Naive thymus-derived CD4-positive, alpha-beta T cell (primary cell): Measurements from ENCODE around the gene KCNS3. TPM values are rescaled to one million over a fixed set of nuclear protein-coding genes. Genes with fewer than 3 reads are reported as not detected.

Source experiments
- ATAC-seq: fragments of 150-1000 bp; cut with Tn5 transposase; 2 replicates; pipeline ENCODE4 v1.10.0; 2021; ENCODE audit warnings: mild to moderate bottlenecking, moderate library complexity
- CTCF ChIA-PET: fragments of 350-600 bp; sonication (Branson Sonifier 250); formaldehyde crosslinking; loops from one replicate; lab custom pipeline; 2021; ENCODE audit warnings: antibody characterized with exemption; lab: Charles Lee
- POLR2A ChIA-PET: fragments of 350-600 bp; sonication (Branson Sonifier 250); formaldehyde crosslinking; loops from one replicate; lab custom pipeline; 2021; ENCODE audit warnings: antibody characterized with exemption, inconsistent platforms; lab: Charles Lee
- DNase-seq, 9 donors: peaks; one replicate each; pipeline versions ENCODE4 v3.0.0 to v3.0.0-alpha.2; 2020 to 2022; ENCODE audit warnings: mixed read lengths in 1 of 9
- H3K27ac ChIP-seq: one replicate; pipeline ENCODE4 v1.7.0; 2013; ENCODE audit warnings: mild to moderate bottlenecking, low read depth, low read length, moderate library complexity
- H3K27me3 ChIP-seq, 2 donors: one replicate each; pipeline ENCODE4 v1.7.0; 2013; ENCODE audit warnings: low read length in 2 of 2, mild to moderate bottlenecking in 2 of 2, moderate library complexity in 2 of 2; ENCODE audit not compliant: control insufficient read depth in 2 of 2, insufficient read depth in 2 of 2
- H3K36me3 ChIP-seq, 3 experiments: 1 replicate in 2 of 3; 2 replicates in 1 of 3; pipeline ENCODE4 v1.7.0; 2013; ENCODE audit warnings: low read length in 3 of 3, mild to moderate bottlenecking in 3 of 3, moderate library complexity in 1 of 3; ENCODE audit not compliant: insufficient read depth in 3 of 3, control insufficient read depth in 2 of 3
- H3K4me1 ChIP-seq, 2 donors: one replicate each; pipeline ENCODE4 v1.7.0; 2013; ENCODE audit warnings: low read length in 2 of 2, mild to moderate bottlenecking in 2 of 2, moderate library complexity in 1 of 2; ENCODE audit not compliant: control insufficient read depth in 2 of 2, insufficient read depth in 2 of 2
- H3K4me3 ChIP-seq: 2 replicates; pipeline ENCODE4 v1.7.0; 2013; ENCODE audit warnings: mild to moderate bottlenecking, low read length
- H3K9me3 ChIP-seq, 3 experiments: 1 replicate in 2 of 3; 2 replicates in 1 of 3; pipeline ENCODE4 v1.7.0; 2013; ENCODE audit warnings: low read length in 3 of 3; ENCODE audit not compliant: control insufficient read depth in 2 of 3
- H3K27ac Mint-ChIP-seq, 9 donors: one replicate each; pipeline ENCODE4 v1.8.0; 2020 to 2022; ENCODE audit warnings: mixed read lengths in 9 of 9, mild to moderate bottlenecking in 8 of 9, moderate library complexity in 5 of 9, inconsistent platforms in 2 of 9
- H3K27me3 Mint-ChIP-seq, 5 donors: one replicate each; pipeline ENCODE4 v1.8.0; 2021 to 2022; ENCODE audit warnings: mixed read lengths in 5 of 5, mild to moderate bottlenecking in 1 of 5
- H3K36me3 Mint-ChIP-seq, 5 donors: one replicate each; pipeline ENCODE4 v1.8.0; 2020 to 2022; ENCODE audit warnings: mixed read lengths in 5 of 5, mild to moderate bottlenecking in 3 of 5, inconsistent platforms in 1 of 5
- H3K4me1 Mint-ChIP-seq, 7 donors: one replicate each; pipeline ENCODE4 v1.8.0; 2020 to 2022; ENCODE audit warnings: mixed read lengths in 7 of 7, mild to moderate bottlenecking in 3 of 7, inconsistent platforms in 1 of 7
- H3K4me3 Mint-ChIP-seq, 10 donors: one replicate each; pipeline ENCODE4 v1.8.0; 2020 to 2022; ENCODE audit warnings: mild to moderate bottlenecking in 10 of 10, mixed read lengths in 10 of 10, moderate library complexity in 6 of 10, inconsistent platforms in 2 of 10
- H3K9me3 Mint-ChIP-seq, 11 donors: one replicate each; pipeline ENCODE4 v1.8.0; 2020 to 2022; ENCODE audit warnings: mixed read lengths in 11 of 11, mild to moderate bottlenecking in 4 of 11, inconsistent platforms in 1 of 11, moderate library complexity in 1 of 11
- intact Hi-C, 2 donors: fragments of 100-400 bp; cut with micrococcal nuclease; formaldehyde crosslinking; loops; one replicate each; pipeline ENCODE4 v1.15.1; 2023
- polyA plus RNA-seq, 2 donors: library from polyadenylated mRNA; unstranded; fragments of 300-500 nt; fragmentation: Illumina TruSeq; gene quantifications; one replicate each; pipeline ENCODE4 v1.2.3, GENCODE V29; 2021
- total RNA-seq, 6 experiments: library from RNA in 5 of 6; stranded (reverse) in 5 of 6; gene quantifications; 1 replicate in 5 of 6; 2 replicates in 1 of 6; pipeline ENCODE4 v1.2.3 and lab custom pipeline; 2021 to 2026

The KCNS3 gene
- total and polyA plus RNA-seq, 7 experiments from 2014 or later = not detected

DNA sequence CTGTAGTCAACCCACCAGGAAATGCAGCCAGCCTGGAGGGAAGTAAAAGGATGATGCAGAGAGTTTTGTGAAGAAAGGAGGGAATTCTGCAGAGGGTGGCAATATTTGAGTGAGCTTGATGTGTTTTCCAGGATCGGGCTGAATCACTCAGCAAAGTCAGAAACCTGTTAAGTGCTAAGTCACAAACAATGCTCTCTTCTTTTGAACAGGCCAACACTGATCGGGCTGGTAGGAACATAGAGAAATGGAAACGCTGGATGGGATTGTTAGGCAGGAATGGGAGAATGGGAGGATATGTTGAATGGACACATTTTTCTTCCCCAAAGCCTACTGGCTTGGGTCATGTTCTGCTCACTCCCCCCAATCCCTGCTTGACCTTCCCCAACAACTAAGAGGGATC, 36.6 kb downstream of the KCNS3 start:
- H3K4me1 Mint-ChIP-seq = no peaks in the 10 kb centered on the region

DNA sequence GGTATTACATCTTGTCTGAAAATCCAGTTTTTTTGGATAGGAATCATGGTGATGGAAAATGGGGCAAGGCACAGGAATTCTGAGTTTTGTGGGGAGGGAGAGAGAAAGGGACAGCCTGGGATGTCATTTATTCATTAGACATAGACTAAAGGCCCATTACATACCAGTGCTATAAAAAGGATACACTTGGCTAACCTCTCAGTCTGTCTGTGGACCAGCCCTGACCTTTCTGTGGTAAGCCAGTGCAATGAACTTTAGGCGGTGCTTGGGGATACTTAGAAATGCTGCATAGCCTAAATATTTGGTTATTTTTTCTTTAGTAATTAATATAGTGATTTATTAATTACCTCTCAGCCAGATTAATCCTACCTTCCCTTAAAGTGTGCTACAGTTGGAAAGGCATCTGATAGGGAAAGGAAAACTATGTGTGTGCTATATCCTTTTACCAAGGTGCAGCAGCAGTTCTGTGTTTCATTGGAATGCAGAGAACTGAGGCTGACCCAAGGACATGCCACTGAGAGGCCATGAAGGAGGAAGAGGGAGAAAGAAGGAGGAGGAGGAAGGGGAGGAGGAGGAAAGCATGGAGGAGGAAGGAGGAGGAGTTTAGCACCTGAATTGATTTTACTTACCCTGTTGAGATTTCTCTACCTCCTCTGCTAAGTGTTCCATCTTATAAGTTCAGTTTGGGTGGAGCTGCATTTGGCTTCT, 37.5 kb downstream of the KCNS3 start:
- CTCF ChIA-PET = no interaction called here
- ATAC-seq (no peak), DNase-seq (no peak)
- Mint-ChIP-seq H3K9me3 (peaks cover 0 to 2% (median 0%) of the 10 kb centered on the region in 11 donors), H3K36me3 (no peaks in the 10 kb centered on the region), H3K4me3 (no peak overlapping the region), H3K27ac (no peak overlapping the region), H3K4me1 (no peaks in the 10 kb centered on the region), H3K27me3 (peaks cover 4 to 31% (median 19%) of the 10 kb centered on the region in 5 donors)
- H3K27ac ChIP-seq = no peak overlapping the region
- H3K4me1 ChIP-seq = no peaks in the 10 kb centered on the region
- no peak overlapping the region for H3K4me3 ChIP-seq
- H3K27me3 ChIP-seq = peaks cover 0 to 3% of the 10 kb centered on the region in 2 donors
- no peaks in the 10 kb centered on the region for H3K9me3 ChIP-seq
- intact Hi-C loops = no loop called here
- no peaks in the 10 kb centered on the region for H3K36me3 ChIP-seq
- POLR2A ChIA-PET = no interaction called here

More for the DNA sequence above, 36.6 kb downstream of the KCNS3 start:
- Histone ChIP-seq H3K36me3 (no peaks in the 10 kb centered on the region), H3K4me3 (no peak overlapping the region), H3K27me3 (peaks cover 0 to 3% of the 10 kb centered on the region in 2 donors), H3K9me3 (no peaks in the 10 kb centered on the region), H3K27ac (no peak overlapping the region), H3K4me1 (no peaks in the 10 kb centered on the region)
- Mint-ChIP-seq H3K9me3 (peaks cover 0 to 4% (median 0%) of the 10 kb centered on the region in 11 donors), H3K27me3 (peaks cover 4 to 31% (median 22%) of the 10 kb centered on the region in 5 donors), H3K27ac (no peak overlapping the region), H3K4me3 (no peak overlapping the region), H3K36me3 (no peaks in the 10 kb centered on the region)
- POLR2A ChIA-PET = no interaction called here
- intact Hi-C loops = no loop called here
- no peak for DNase-seq
- ATAC-seq = no peak
- CTCF ChIA-PET = no interaction called here

DNA sequence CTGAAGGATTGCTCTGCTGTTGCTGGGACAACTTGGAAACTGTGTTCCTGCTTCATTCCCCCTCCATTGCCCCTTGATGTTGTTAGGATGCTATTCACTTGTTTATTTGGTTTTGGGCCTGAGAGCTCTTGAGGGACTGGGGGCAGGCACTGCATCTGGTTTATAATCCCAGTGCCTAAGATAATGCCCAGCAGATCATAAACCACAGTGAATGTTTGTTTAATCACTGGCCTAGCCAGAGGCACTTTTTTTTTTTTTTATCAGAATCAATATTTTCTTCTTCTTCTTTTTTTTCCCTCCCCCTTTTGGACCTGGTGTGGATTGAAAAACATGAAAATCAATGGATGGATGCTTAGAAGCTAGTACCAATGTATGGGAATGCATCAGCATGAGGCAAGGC, 38.1 kb downstream of the KCNS3 start:
- POLR2A ChIA-PET = no interaction called here
- Mint-ChIP-seq H3K27ac (no peak overlapping the region), H3K4me3 (no peak overlapping the region), H3K4me1 (no peaks in the 10 kb centered on the region), H3K9me3 (no peaks in the 10 kb centered on the region), H3K27me3 (peaks cover 4 to 31% (median 17%) of the 10 kb centered on the region in 5 donors), H3K36me3 (no peaks in the 10 kb centered on the region)
- DNase-seq (no peak), ATAC-seq (no peak)
- Histone ChIP-seq H3K9me3 (no peaks in the 10 kb centered on the region), H3K4me3 (no peak overlapping the region), H3K4me1 (no peaks in the 10 kb centered on the region), H3K27ac (no peak overlapping the region), H3K27me3 (peaks cover 0 to 3% of the 10 kb centered on the region in 2 donors), H3K36me3 (no peaks in the 10 kb centered on the region)
- CTCF ChIA-PET = no interaction called here
- intact Hi-C loops = no loop called here

DNA sequence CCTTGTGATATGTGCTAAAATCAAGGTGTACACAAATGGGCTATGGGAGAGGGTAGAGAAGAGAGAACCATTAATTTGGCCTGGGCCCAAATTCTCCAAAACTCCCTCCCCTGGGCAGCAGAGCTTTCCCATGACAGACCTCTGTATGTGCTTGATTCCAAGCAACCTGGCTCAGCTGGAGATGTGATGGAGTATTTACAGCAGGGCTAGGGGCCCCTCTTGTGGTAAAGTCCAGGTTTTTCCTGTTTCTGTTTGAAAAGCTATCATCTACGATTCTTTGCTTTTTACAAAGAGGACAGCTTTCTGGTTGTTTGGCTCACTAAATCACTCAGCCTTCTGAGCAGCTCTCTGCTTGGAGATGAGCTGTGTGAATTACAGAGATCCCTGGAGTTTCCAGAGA, 40.3 kb downstream of the KCNS3 start:
- Histone ChIP-seq H3K9me3 (no peaks in the 10 kb centered on the region), H3K36me3 (no peaks in the 10 kb centered on the region), H3K27me3 (no peaks in the 10 kb centered on the region), H3K27ac (no peak overlapping the region), H3K4me3 (no peak overlapping the region), H3K4me1 (no peaks in the 10 kb centered on the region)
- Mint-ChIP-seq H3K27ac (no peak overlapping the region), H3K27me3 (peaks cover 0 to 15% (median 7%) of the 10 kb centered on the region in 5 donors), H3K4me1 (no peaks in the 10 kb centered on the region), H3K36me3 (no peaks in the 10 kb centered on the region), H3K9me3 (no peaks in the 10 kb centered on the region), H3K4me3 (no peak overlapping the region)
- ChIA-PET POLR2A (no interaction called here), CTCF (no interaction called here)
- no peak for ATAC-seq
- intact Hi-C loops = loop anchor here in 1 of 2 donors (2.0 kb wide), 1 partner anchor 200 kb away; no protein-coding TSS in a partner anchor
- DNase-seq = no peak

DNA sequence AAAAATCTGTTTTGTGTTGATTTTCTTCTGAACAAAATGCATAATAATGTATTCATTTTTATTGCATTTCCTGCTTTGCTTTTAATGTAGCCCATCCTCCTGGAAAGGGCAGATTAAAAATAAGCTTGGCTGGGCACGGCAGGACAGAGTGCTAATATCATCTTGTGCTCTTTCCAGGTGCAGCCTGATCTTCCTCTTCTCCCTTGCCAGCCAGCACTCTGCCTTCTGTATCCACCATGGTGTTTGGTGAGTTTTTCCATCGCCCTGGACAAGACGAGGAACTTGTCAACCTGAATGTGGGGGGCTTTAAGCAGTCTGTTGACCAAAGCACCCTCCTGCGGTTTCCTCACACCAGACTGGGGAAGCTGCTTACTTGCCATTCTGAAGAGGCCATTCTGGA, 52.3 kb downstream of the KCNS3 start:
- CTCF ChIA-PET = no interaction called here
- Mint-ChIP-seq H3K27ac (no peak overlapping the region), H3K4me3 (no peak overlapping the region), H3K4me1 (no peaks in the 10 kb centered on the region), H3K36me3 (peaks cover 0 to 3% (median 0%) of the 10 kb centered on the region in 5 donors), H3K27me3 (peaks cover 0 to 37% (median 9%) of the 10 kb centered on the region in 5 donors), H3K9me3 (peaks cover 0 to 14% (median 5%) of the 10 kb centered on the region in 11 donors)
- H3K27ac ChIP-seq = no peak overlapping the region
- H3K36me3 ChIP-seq = no peaks in the 10 kb centered on the region
- no peaks in the 10 kb centered on the region for H3K9me3 ChIP-seq
- intact Hi-C loops = no loop called here
- H3K4me3 ChIP-seq = no peak overlapping the region
- ATAC-seq (no peak), DNase-seq (no peak)
- H3K27me3 ChIP-seq = no peaks in the 10 kb centered on the region
- no peaks in the 10 kb centered on the region for H3K4me1 ChIP-seq
- POLR2A ChIA-PET = no interaction called here

DNA sequence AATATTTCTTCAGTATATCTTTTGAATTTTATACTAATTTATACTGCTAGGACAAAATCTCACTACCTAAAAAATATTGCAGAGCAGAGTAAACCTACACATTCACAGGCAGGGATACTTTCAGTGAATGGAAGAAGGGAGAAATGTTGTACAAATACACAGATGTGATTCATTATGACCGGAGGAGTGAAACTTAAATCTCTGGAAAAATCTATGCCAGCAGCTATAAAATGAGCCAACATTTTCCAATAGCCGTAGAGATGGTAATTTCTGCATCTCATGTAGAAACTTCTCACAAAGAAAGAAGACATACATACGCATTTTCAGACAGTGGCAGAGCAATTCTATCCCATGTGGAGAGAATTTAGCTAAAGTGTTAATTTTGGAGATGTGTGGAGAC, 54.8 kb downstream of the KCNS3 start:
- Mint-ChIP-seq H3K27ac (no peak overlapping the region), H3K9me3 (peaks cover 0 to 9% (median under 1%) of the 10 kb centered on the region in 11 donors), H3K27me3 (peaks cover 0 to 40% (median 14%) of the 10 kb centered on the region in 5 donors), H3K36me3 (peaks cover 0 to 3% (median 0%) of the 10 kb centered on the region in 5 donors), H3K4me3 (no peak overlapping the region), H3K4me1 (no peaks in the 10 kb centered on the region)
- ChIA-PET POLR2A (no interaction called here), CTCF (no interaction called here)
- Histone ChIP-seq H3K9me3 (no peaks in the 10 kb centered on the region), H3K4me3 (no peak overlapping the region), H3K27ac (no peak overlapping the region), H3K4me1 (no peaks in the 10 kb centered on the region), H3K27me3 (no peaks in the 10 kb centered on the region), H3K36me3 (no peaks in the 10 kb centered on the region)
- DNase-seq (no peak), ATAC-seq (no peak)
- intact Hi-C loops = no loop called here

DNA sequence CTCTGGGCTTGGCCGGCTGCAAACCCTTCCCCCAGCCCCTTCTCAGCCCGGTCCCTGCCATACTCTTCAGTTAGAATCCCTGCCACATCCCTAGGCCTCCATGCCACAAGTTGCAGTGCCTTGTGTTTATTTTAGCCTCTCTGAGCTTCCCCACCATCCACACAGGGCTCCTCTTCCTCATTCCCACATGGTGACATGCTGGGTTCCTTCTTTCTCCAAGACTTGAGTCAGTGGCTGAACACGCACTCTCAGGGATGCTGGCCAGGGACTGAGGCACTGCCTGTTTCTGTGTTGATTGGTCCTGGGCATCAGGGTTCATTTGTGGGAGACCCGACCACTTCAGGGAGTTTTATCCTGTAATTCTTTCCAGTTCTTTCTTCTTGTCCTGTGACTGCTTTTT, 56.3 kb downstream of the KCNS3 start:
- Histone ChIP-seq H3K4me3 (no peak overlapping the region), H3K27ac (no peak overlapping the region), H3K36me3 (no peaks in the 10 kb centered on the region), H3K9me3 (no peaks in the 10 kb centered on the region), H3K27me3 (no peaks in the 10 kb centered on the region), H3K4me1 (no peaks in the 10 kb centered on the region)
- CTCF ChIA-PET = no interaction called here
- no peaks in the 10 kb centered on the region for H3K4me1 Mint-ChIP-seq
- no peak for DNase-seq
- ATAC-seq = no peak
- peaks cover 0 to 18% (median 3%) of the 10 kb centered on the region in 11 donors for H3K9me3 Mint-ChIP-seq
- H3K27me3 Mint-ChIP-seq = peaks cover 0 to 38% (median 14%) of the 10 kb centered on the region in 5 donors
- peaks cover 0 to 3% (median 0%) of the 10 kb centered on the region in 5 donors for H3K36me3 Mint-ChIP-seq
- H3K4me3 Mint-ChIP-seq = no peak overlapping the region
- H3K27ac Mint-ChIP-seq = no peak overlapping the region
- POLR2A ChIA-PET = no interaction called here
- intact Hi-C loops = no loop called here
